HL-60/S4 treated with phorbol 12-myristate 13-acetate at 8.2 ng/mL for 4 days and 3 days (cell line): ENCODE measurements around the gene PBX1.
"Not testable (repeated sequence)": the region's sequence is repeated elsewhere in the genome, so short reads cannot be mapped to it uniquely, and the experiment has no call there.

ENCODE experiments used
- in situ Hi-C: fragments of 300-500 bp; cut with MboI; formaldehyde crosslinking; loops from 2 replicates; pipeline ENCODE4 v1.15.0; 2022; ENCODE audit warnings: low sequenced_read_pairs

The PBX1 gene

GRCh38 chr1:164558461-164559341, at the start of gene PBX1:
TSS of gene PBX1 (plus strand) at chr1:164559184.
- in situ Hi-C loops = no loop called here

- in situ Hi-C loops = no loop called here
These were observed 48.5 kb upstream of the PBX1 start for GRCh38 chr1:164510435-164510834.

GRCh38 chr1:164511001-164511705, 47.8 kb upstream of the PBX1 start:
- in situ Hi-C loops = no loop called here

- in situ Hi-C loops = no loop called here
These were observed 43.8 kb upstream of the PBX1 start for GRCh38 chr1:164515231-164515630.

GRCh38 chr1:164515711-164516331, 43.2 kb upstream of the PBX1 start:
- in situ Hi-C loops = no loop called here

GRCh38 chr1:164516591-164516990, 42.4 kb upstream of the PBX1 start:
- in situ Hi-C loops = no loop called here

- in situ Hi-C loops = no loop called here
These were observed 40.2 kb upstream of the PBX1 start for GRCh38 chr1:164518692-164519332.

- in situ Hi-C loops = no loop called here
These were observed 39.6 kb upstream of the PBX1 start for GRCh38 chr1:164519426-164519825.

- in situ Hi-C loops = no loop called here
These were observed 34.2 kb upstream of the PBX1 start for GRCh38 chr1:164524810-164525209.

- in situ Hi-C loops = no loop called here
These were observed 23.9 kb upstream of the PBX1 start for GRCh38 chr1:164534863-164535610.

- in situ Hi-C loops = not testable (repeated sequence)
These were observed 6.5 kb upstream of the PBX1 start for GRCh38 chr1:164552463-164552988.

- in situ Hi-C loops = no loop called here
These were observed 1.7 kb upstream of the PBX1 start for GRCh38 chr1:164557270-164557669.

GRCh38 chr1:164559342-164560051, 513 bp downstream of the PBX1 start:
- in situ Hi-C loops = no loop called here

GRCh38 chr1:164560121-164560541, 1.1 kb downstream of the PBX1 start:
- in situ Hi-C loops = no loop called here

- in situ Hi-C loops = no loop called here
These were observed 1.6 kb downstream of the PBX1 start for GRCh38 chr1:164560556-164560955.

- in situ Hi-C loops = no loop called here
These were observed 2.0 kb downstream of the PBX1 start for GRCh38 chr1:164561007-164561406.

- in situ Hi-C loops = no loop called here
These were observed 2.5 kb downstream of the PBX1 start for GRCh38 chr1:164561472-164561871.

GRCh38 chr1:164562061-164562460, 3.1 kb downstream of the PBX1 start:
- in situ Hi-C loops = no loop called here

- in situ Hi-C loops = no loop called here
These were observed 3.5 kb downstream of the PBX1 start for GRCh38 chr1:164562511-164562910.
